Activated CD4-positive, alpha-beta T cell treated with anti-CD3 and anti-CD28 coated beads, Interleukin-2, amount 50 U/mL, for 16 hours (primary cell): ENCODE results near the gene PFDN6.
"Not testable (repeated sequence)": the region's sequence is repeated elsewhere in the genome, so short reads cannot be mapped to it uniquely, and the experiment has no call there.

Source experiments
- DNase-seq: peaks from one replicate; pipeline ENCODE4 v3.0.0-alpha.2; 2020

The PFDN6 gene

DNA sequence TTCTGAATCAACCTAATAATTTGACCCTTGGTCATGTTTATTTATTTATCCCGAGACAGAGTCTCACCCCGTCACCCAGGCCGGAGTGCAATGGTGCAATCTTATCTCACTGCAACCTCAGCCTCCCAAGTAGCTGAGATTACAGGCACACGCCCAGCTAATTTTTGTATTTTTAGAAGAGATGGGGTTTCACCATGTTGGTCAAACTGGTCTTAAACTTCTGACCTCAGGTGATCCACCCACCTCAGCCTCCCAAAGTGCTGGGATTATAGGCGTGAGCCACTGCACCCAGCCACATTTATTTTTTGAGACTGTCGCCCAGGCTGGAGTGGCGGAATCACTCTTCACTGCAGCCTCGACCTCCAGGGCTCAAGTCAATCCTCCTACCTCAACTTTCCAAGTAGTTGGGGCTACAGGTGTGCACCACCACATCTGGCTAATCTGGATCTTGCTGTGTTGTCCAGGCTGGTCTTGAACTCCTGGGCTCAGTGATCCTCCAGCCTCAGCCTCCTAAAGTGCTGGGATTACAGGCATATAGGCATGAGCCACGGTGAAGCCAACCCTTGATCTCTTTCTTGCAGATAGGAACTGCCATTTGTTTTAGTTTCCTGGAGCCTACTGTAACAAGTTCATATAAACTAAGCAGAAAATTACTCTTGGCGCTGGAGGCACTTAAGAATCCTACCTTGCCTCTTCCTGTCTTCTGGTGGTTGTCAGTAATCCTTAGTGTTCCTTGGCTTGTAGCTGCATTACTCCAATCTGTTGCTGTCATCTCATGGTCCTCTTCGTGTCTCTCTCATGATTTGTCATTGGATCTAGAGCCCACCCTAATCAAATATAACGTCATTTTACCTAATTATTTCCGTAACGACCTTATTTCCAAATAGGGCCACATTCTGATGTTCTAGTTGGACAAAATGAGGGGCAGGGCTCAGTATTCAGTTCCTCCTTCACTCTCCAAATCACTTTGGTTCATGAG, 15.2 kb upstream of the PFDN6 start:
- no peak for DNase-seq

DNA sequence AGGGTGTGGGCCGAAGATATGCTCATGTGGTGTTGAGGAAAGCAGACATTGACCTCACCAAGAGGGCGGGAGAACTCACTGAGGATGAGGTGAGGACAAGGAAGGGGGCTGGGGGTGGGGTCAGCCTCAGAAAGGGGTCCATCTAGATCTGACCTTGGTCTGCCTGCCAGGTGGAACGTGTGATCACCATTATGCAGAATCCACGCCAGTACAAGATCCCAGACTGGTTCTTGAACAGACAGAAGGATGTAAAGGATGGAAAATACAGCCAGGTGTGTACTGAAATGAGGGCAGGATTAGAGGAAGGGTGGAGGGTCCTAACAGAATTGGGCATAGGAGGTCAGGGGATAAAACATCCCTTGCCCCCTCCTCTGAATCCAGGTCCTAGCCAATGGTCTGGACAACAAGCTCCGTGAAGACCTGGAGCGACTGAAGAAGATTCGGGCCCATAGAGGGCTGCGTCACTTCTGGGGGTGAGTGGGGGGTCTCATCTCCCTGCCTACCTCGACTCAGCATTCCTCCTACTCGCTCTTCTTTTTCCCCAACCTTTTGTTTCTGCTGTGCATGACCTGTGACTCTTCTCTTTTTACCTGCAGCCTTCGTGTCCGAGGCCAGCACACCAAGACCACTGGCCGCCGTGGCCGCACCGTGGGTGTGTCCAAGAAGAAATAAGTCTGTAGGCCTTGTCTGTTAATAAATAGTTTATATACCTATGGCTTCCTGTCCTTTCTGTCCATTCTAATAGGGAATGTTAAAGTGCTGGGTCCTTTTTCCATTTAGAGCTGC, 13.4 kb upstream of the PFDN6 start:
- not testable (repeated sequence) for DNase-seq

DNA sequence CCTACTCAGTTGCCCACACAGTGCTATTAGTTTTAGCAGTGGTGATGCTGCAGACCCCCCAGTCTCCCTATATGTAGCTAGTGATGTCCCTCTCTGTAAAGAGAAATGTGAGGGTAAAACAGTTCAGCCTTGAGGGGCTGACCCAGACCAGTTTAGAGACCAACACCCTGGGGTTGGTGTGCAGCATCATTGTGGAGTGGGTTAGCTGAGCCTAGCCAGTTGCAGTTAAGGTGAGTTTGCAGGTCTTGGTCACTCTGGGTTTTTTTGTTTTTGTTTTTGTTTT, 12.9 kb upstream of the PFDN6 start:
- no peak for DNase-seq

DNA sequence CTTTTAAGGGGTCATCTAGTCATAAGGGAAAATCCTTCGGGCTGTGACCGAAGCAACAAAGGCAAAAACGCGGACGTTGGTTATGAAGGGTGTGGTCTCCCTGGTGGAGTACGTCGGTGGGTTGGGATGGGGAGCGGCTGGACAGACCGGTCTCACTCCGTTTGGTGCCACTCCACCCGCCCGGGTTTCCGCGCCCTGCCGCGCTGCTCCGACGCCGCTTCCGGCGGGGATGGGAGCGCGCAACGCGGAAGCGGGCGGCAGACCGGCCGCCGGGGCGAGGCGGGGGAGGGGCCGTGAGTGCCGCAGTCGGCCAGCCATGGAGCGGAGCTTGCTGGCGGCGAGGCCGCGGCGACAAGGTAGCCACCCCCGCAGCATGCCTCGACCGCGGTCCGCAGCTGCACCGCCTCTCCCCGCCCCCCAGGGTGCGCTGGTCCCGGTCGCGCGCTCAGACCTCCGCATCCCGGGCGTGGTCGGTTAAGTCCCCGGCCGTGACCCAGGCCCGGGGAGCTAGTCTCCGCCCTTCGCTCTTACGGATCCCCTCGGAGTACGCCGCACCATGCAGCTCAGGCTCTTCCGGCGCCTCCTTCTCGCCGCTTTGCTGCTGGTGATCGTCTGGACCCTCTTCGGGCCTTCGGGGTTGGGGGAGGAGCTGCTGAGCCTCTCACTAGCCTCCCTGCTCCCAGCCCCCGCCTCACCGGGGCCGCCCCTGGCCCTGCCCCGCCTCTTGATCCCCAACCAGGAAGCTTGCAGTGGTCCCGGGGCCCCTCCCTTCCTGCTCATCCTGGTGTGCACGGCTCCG, 12.3 kb upstream of the PFDN6 start, which contains the start of gene B3GALT4:
B3GALT4 (plus strand) TSS at position 260 of the 799 bp plus-strand sequence; CDS start at position 557, 297 bp downstream.
- peak; percentile 87 for DNase-seq

DNA sequence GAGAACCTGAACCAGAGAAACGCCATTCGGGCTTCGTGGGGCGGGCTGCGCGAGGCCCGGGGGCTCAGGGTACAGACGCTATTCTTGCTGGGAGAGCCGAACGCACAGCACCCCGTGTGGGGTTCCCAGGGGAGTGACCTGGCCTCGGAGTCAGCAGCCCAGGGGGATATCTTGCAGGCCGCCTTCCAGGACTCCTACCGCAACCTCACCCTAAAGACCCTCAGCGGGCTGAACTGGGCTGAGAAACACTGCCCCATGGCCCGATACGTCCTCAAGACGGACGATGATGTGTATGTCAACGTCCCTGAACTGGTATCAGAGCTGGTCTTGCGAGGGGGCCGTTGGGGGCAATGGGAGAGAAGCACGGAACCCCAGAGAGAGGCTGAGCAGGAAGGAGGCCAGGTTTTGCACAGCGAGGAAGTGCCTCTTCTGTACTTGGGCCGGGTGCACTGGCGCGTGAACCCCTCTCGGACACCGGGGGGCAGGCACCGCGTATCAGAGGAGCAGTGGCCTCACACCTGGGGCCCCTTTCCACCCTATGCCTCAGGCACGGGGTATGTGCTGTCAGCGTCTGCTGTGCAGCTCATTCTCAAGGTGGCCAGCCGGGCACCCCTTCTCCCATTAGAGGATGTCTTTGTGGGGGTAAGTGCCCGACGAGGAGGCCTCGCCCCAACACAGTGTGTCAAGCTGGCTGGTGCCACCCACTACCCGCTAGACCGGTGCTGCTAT, 11.6 kb upstream of the PFDN6 start:
- DNase-seq = no peak

DNA sequence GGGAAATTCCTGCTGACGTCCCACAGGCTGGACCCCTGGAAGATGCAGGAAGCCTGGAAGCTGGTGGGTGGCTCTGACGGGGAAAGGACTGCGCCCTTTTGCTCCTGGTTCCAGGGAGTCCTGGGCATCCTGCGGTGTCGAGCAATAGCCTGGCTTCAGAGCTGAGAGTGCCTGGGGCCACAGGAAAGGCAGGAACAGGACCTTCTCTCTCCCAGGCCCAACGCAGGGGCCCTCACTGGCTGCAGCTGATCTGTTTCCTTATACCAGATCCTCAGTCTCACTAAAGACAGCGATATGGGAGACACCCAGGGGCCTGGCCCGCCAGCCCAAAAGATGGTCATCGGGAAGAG, 11.0 kb upstream of the PFDN6 start:
- DNase-seq = no peak

DNA sequence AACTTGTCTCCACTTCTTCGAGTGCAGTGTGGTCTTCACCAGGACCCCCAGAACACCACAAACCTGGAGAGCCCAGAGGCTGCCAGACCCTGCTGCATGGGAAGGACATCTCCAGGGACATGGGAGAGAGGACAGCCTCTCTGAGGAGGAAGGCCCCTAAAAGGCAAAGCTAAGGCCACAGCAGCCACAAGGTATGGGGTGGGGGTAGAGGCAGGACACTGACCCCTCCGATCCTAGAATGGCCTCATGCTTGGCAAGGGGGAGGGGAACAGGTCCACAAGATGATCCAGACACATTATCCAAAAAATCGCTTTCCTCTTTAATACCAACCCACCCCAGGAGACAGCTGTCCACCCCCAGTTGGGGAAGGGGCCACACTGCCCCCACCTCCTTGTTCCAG, 10.6 kb upstream of the PFDN6 start:
- no peak for DNase-seq

DNA sequence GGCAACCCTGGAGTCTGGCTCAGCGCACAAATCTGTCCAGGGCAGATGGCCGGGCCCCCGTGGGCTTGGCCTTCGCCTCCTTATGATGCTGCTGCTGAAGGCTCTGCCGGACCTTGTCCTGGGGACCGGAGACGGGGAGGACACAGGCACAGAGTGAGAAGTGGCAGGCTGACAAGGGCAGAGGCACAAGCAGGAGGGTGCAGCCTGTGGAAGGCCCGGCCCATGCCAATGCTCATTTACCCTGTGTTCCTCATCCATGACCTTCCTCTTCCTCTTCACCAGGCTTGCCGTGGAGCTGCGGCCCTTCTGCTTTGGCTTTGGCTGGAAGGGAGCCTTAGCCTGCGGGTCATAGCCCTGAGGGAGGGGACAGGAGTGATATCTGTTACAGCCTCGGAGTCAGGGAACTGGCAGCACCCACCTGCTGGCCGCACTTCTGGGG, 10.1 kb upstream of the PFDN6 start:
- no peak for DNase-seq

DNA sequence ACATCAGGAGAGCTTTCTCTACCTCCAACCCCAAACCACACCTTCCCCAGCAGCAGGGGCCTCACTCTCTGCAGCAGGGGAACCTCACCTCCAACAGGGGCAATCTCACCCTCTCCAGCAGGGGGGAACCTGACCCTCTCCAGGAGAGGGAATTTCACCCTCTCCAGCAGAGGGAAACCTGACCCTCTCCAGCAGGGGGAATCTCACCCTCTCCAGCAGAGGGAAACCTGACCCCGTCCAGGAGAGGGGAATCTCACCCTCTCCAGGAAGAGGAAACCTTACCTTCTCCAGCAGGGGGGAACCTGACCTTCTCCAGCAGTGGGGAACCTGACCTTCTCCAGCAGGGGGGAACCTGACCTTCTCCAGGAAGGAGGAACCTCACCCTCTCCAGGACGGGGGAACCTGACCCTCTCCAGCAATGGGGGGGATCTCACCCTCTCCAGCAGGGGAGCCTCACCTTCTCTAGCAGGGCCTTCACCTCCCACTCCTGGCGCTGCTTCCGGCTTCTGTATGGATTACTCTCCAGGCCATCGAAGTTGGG, 9.4 kb upstream of the PFDN6 start:
- DNase-seq = no peak

DNA sequence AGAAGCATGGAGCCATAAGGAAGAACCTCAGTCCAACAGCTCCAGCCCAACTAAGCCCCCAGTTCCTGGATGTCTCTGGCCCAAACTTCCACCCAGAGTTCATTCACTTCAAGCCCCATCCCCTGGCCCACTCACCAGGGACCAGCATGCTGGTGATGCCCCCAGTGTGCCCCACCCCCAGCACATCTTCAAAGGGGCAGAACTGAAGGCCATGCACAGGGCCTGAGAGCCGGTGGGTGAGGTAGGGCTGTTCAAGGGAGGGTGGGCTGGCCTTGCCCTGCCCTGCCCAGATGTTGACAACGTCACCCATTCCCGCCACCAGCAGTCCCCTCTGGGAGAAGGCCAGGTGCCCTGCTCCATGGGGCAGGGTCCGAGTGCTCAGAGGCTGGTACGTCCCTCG, 8.9 kb upstream of the PFDN6 start:
- DNase-seq = no peak

DNA sequence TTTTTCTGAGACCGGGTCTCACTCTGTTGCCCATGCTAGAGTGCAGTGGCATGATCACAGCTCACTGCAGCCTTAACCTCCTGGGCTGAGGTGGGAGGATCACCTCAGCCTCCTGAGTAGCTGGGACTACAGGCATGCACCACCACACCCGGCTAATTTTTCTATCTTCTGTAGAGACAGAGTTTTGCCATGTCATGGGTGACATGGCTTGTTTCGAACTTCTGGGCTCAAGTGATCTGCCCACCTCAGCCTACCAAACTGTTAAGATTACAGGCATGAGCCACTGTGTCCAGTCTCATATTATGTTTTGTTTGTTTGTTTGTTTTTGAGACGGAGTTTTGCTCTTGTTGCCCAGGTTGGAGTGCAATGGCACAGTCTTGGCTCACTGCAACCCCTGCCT, 4.2 kb upstream of the PFDN6 start:
- DNase-seq = not testable (repeated sequence)

DNA sequence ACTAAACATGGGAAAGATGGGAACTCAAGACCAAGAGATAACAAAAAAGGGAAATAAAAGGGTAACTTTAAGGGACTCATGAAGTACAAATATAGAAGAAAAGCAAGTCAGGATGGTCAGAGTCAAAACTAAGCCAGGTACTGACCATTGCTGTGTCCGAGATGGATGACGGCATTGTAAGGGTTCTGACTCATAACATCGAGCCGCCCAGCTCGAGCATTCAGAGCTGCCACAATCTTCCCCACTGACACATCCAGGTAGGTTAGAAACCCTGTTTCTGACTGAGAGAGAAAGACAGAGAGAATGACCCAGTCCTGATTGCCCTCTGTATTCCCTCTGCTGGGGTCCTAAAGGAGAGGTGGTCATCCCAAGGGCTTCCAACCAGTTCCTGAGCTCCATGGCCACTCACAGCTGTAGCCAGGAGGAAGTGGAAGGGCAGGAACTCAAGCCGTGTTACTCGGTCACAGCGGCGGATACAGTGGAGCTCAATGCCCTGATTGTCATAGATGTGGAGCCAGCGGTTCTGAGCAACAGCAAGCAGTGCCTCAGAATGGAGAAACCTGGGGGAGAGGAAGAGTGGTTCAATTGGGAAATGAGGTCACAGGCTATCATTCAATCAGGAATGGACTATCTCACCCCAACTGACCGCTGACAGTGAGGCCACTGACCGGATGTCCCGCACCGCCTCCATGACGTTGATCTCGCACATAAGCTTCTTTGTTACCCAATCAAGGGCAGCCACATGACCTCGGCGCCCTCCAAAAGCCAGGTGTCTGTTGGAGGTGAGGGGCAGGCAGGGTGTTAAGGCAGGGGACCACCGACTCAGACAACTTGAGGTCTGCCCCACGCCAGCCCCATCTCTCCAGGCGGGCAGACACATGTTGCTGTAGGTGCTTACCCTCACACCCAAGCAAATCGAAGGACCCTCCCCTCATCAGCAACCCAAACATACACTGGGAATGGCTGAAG, 2.2 kb upstream of the PFDN6 start:
- DNase-seq = no peak

DNA sequence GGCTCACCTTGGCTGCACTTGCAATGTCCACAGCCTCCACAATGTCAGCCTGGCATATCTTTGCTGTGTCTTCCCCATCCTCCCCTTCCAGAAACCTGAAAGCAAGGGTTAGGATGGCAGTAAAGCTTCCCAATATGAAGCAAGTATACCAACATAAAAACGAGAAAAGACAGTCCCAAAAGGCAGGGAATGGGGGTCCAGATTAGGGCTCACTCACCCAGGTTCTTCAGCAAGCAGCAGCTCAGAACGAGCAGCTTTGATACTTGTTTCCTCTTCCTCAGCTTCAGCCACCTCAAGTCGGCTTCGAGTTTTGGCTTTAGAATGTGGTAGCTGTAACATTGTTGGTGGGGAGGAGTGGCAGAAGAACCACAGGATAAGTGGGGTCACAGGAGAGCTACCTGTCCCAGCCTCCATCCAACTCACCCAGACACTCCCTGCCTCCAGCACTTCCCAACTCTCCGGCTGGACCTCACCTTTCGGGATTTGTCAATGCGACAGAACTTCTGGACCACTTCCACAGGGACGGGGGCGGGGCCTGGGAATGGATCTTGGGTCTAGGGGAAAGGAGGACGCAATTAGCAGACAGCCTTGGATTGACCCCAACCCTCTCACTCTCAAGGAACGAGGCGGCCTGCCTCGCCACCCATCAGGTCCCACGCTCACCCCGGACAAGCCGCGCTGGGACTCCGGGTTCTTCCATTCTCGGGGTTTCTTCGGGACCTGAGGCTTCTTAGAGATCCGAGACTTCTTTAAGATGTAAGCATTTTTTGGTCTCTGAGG, 1.1 kb upstream of the PFDN6 start:
- DNase-seq = no peak

DNA sequence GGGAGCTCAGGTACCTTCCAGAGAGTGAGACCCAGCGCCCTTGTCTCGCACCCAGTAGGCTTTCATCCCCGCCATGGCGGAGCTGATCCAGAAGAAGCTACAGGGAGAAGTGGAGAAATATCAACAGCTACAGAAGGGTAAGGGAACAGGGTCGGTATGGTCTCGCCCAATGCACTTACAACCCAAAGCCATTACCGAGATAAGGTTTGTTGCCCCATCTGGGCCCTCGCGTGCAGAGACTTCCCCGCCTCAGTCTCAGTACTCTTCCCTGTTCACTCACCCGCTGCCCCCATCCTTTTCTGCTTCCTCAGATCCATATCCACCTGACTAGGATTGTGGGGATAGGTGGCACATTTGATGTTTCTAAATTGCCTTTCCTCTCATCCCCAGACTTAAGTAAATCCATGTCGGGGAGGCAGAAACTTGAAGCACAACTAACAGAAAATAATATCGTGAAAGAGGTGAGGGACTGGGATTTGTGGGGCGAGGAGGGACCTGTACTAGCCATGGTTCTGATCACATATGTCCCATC, 449 bp downstream of the PFDN6 start:
- DNase-seq = no peak

DNA sequence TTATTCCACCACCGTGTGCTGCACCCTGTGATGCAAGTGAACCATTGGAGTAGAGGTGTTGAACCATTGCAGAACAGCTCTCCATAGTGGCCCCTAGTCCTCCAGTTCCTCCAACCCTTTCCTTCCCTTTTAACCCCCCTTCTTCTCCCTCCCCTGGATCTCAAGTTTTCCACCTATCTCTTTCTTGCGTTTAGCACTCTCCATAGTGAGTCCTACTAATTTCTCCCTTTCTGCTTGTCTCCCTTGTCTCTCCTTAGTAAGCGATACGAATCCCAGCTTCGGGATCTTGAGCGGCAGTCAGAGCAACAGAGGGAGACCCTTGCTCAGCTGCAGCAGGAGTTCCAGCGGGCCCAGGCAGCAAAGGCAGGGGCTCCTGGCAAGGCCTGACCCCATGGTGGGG, 1.1 kb downstream of the PFDN6 start:
- DNase-seq = no peak

DNA sequence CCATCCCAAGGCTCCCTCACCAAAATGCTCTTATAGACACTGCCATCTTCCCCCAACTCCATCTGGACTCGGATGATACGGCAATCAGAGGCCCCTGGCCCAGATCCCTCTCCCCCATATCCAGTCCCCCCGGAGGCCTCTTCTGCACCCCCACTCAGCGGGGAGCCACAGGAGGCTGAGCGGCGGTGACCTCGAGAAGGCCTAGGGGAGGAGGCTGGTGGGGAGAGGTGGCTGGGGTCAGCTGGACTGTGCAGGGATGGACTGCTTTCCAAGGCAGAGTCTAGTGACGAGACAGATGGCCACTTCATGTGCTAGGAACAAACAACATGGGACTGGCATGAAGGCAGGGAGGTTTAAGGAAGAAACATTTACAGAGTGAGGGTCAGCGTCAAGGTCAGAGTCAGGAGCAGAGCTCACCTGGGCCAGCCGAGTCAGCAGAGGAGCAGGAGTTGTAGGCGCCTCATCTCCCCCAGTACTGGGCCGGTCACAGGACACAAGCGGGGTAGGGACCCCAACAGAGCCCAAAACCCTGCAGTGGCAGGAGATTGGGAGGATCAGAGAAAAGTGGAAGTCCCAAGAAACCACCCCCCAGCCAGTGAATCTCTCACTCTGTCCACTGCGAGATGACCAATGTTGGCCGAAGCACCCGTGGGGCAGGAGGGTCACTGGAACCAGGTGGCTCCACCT, 3.7 kb downstream of the PFDN6 start:
- DNase-seq = no peak

DNA sequence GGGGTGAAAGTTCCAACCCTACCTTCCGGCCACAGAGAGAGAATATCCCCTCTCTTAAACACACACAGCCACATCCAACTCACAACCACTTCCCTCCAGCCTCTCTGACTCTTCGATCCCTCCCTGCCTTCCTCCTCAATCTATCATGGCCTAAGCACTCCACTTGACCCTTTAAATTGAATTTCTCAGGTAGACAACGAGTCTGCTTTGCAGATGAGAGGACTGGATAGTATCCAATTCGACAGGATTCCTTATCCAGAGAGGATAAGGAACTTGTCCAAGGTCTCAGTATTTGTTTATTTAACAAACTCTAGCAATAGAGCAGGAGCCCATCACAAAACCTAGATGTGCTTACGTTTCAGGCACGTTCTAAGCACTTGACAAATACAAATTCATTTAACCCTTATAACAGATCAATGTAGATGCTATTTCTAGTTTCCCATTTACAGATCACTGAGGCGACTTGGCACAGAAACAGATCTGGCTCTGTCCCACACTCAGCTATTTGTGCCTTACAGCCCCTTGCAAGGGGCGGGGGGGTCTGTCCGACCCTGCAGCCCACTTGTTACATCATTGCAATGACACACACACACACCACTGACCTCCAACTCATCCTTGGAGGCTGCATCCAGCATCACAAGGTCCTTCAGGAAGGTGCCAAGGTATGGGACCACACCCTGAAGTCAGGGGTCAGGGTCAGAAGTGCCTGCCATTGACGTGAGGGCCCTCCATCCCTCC, 4.9 kb downstream of the PFDN6 start:
- DNase-seq = no peak

DNA sequence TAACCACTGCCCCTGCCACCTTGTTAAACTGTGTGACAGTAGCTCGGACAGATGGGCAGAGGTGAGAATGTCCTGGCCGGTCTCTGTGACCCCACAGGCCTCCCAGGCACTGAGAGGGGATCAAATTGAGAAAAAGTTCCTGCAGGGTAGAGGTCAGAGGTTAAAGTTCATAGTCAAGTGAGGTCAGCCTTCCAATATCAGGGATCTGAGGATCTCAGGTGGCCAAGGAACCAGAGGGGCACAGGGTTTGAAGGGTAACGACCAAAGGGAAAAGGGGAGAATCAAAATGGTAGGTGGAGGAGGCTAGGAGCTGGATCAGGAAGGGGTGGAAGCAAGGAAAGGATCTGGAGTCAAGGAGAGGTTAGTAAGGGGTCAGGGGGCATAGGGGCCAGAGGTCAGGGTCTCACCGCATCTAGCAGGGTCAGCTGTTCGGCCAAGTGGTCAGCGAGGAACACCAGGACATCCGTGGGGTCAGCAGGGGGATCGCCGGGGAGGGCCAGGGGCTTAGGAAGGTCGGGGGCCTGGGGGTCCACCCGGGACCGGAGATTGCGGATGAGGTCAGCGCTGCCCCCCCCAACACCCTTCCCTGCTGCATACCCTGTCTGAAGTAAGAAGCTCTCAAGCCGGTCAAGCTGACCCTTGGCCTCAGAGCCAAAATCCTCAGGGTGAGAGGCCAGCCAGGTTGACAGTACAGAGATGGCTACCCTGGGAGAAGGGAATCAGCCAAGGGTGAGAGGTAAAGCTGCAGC, 6.4 kb downstream of the PFDN6 start:
- DNase-seq = no peak
